ENCODE measurements around the gene GABRA4.

The GABRA4 gene

GRCh38 chr4:46924789-46925529 lies 68.4 kb downstream of the GABRA4 start:
- DNase-seq, result no peak

GRCh38 chr4:46922205-46922604 lies 71.2 kb downstream of the GABRA4 start:
- no peak for DNase-seq

- DNase-seq, result no peak
Measured at GRCh38 chr4:46909078-46909477, 84.3 kb downstream of the GABRA4 start, which contains the start of gene COX7B2. Gene COX7B2 (minus strand): TSS chr4:46909245. CDS start chr4:46735192, 174,053 bp downstream.

- DNase-seq, result no peak
Measured at GRCh38 chr4:46908148-46908547, 85.2 kb downstream of the GABRA4 start.

GRCh38 chr4:46900082-46900481 lies 93.3 kb downstream of the GABRA4 start:
- DNase-seq, result no peak

GRCh38 chr4:46894826-46895225 lies 98.6 kb downstream of the GABRA4 start:
- DNase-seq, result no peak

- no peak for DNase-seq
Measured at GRCh38 chr4:46890056-46890455, 103.3 kb downstream of the GABRA4 start.

- DNase-seq, result no peak
Measured at GRCh38 chr4:46889410-46889809, 104.0 kb downstream of the GABRA4 start.

GRCh38 chr4:46886711-46887110 lies 106.7 kb downstream of the GABRA4 start:
- DNase-seq, result no peak

GRCh38 chr4:46878641-46879040 lies 114.7 kb downstream of the GABRA4 start:
- no peak for DNase-seq

- DNase-seq, result no peak
Measured at GRCh38 chr4:46874811-46875210, 118.6 kb downstream of the GABRA4 start.

- DNase-seq, result no peak
Measured at GRCh38 chr4:46870411-46870810, 123.0 kb downstream of the GABRA4 start.
